Esophagus muscularis mucosa (tissue), 3 donors: ENCODE data around the gene SH3PXD2B.

ENCODE experiments used
- CTCF ChIP-seq, 3 experiments: fragments of 200-600 bp in 2 of 3; fragments of 450-650 bp in 1 of 3; sonication (generic) in 2 of 3; IDR thresholded peaks; one replicate each; pipeline ENCODE4 v1.5.1; 2017 to 2019; ENCODE audit warnings: antibody characterized with exemption in 3 of 3, mild to moderate bottlenecking in 2 of 3, moderate library complexity in 1 of 3
- EP300 ChIP-seq: sonication (generic); formaldehyde crosslinking; IDR thresholded peaks from one replicate; pipeline ENCODE4 v1.6.1; 2017; ENCODE audit warnings: antibody characterized with exemption

GRCh38 chr5:172407241-172407691 is 47.1 kb downstream of the SH3PXD2B start:
- TF ChIP-seq EP300 (no peak), CTCF (IDR thresholded peaks at IDR 0.05) (no peak)
